Astrocyte (in vitro differentiated cells and primary cell): ENCODE measurements around the gene DUOXA1. TPM values are rescaled to one million over a fixed set of nuclear protein-coding genes. Genes with fewer than 3 reads are reported as not detected.
A peak's percentile ranks its signal among the peaks of the same experiment; 100 is the strongest.

Experiments
- DNase-seq: peaks from one replicate; pipeline ENCODE4 v3.0.0-alpha.2; 2010; ENCODE audit warnings: low read depth
- FAIRE-seq: peaks from 2 replicates; lab custom pipeline; 2011; peaks lifted over from hg19 to GRCh38; lab: Jason Lieb, UNC
- H2AFZ ChIP-seq: 2 replicates; pipeline ENCODE4 v1.6.0; 2012; ENCODE audit warnings: low read depth, low read length, inconsistent platforms
- H3K27ac ChIP-seq: 2 replicates; pipeline ENCODE4 v1.5.1; 2011; ENCODE audit warnings: low read depth, low read length, inconsistent platforms
- H3K27me3 ChIP-seq: 2 replicates; pipeline ENCODE4 v1.6.0; 2011; ENCODE audit warnings: low read length, inconsistent platforms; ENCODE audit not compliant: insufficient read depth
- H3K36me3 ChIP-seq: 2 replicates; pipeline ENCODE4 v1.5.1; 2011; ENCODE audit warnings: low read length, inconsistent platforms; ENCODE audit not compliant: insufficient read depth
- H3K4me1 ChIP-seq: 2 replicates; pipeline ENCODE4 v1.5.1; 2011; ENCODE audit warnings: low read length, inconsistent platforms; ENCODE audit not compliant: insufficient read depth
- H3K4me2 ChIP-seq: 2 replicates; pipeline ENCODE4 v1.6.0; 2012; ENCODE audit warnings: low read length, inconsistent platforms
- H3K4me3 ChIP-seq: 2 replicates; pipeline ENCODE4 v1.5.1; 2011; ENCODE audit warnings: low read depth, mild to moderate bottlenecking, low read length, inconsistent platforms; ENCODE audit not compliant: insufficient read depth
- H3K79me2 ChIP-seq: 2 replicates; pipeline ENCODE4 v1.6.0; 2012; ENCODE audit warnings: mild to moderate bottlenecking, low read length, inconsistent platforms; ENCODE audit not compliant: insufficient read depth
- H3K9ac ChIP-seq: 2 replicates; pipeline ENCODE4 v1.6.0; 2012; ENCODE audit warnings: mild to moderate bottlenecking, low read length, inconsistent platforms
- H3K9me3 ChIP-seq: 2 replicates; pipeline ENCODE4 v1.5.1; 2012; ENCODE audit warnings: low read depth, mild to moderate bottlenecking, low read length, inconsistent platforms; ENCODE audit not compliant: insufficient read depth
- H4K20me1 ChIP-seq: 2 replicates; pipeline ENCODE4 v1.6.0; 2012; ENCODE audit warnings: low read length, inconsistent platforms; ENCODE audit not compliant: insufficient read depth
- H3K27ac Mint-ChIP-seq: one replicate; pipeline ENCODE4 v1.8.0; 2021; ENCODE audit warnings: mild to moderate bottlenecking, mixed read lengths; ENCODE audit not compliant: unreplicated experiment
- H3K27me3 Mint-ChIP-seq: one replicate; pipeline ENCODE4 v1.8.0; 2021; ENCODE audit warnings: low read depth, mixed read lengths; ENCODE audit not compliant: unreplicated experiment
- H3K36me3 Mint-ChIP-seq: one replicate; pipeline ENCODE4 v1.8.0; 2021; ENCODE audit warnings: low read depth, mixed read lengths; ENCODE audit not compliant: unreplicated experiment
- H3K4me1 Mint-ChIP-seq: one replicate; pipeline ENCODE4 v1.8.0; 2021; ENCODE audit warnings: low read depth, mixed read lengths; ENCODE audit not compliant: unreplicated experiment
- H3K4me3 Mint-ChIP-seq: one replicate; pipeline ENCODE4 v1.8.0; 2021; ENCODE audit warnings: mild to moderate bottlenecking, moderate library complexity, mixed read lengths; ENCODE audit not compliant: unreplicated experiment
- H3K9me3 Mint-ChIP-seq: one replicate; pipeline ENCODE4 v1.8.0; 2021; ENCODE audit warnings: mild to moderate bottlenecking, mixed read lengths; ENCODE audit not compliant: unreplicated experiment
- CTCF ChIP-seq: IDR thresholded peaks from 2 replicates; pipeline ENCODE4 v1.5.1; 2011; ENCODE audit warnings: low read depth, mild to moderate bottlenecking, inconsistent platforms, low read length, moderate library complexity; ENCODE audit not compliant: insufficient read depth
- EZH2 ChIP-seq: IDR thresholded peaks from 2 replicates; pipeline ENCODE4 v1.6.1; 2012; ENCODE audit warnings: mild to moderate bottlenecking, low read length, inconsistent platforms; ENCODE audit not compliant: insufficient read depth
- total RNA-seq: library from RNA; stranded (reverse); gene quantifications from 2 replicates; pipeline ENCODE4 v1.2.1, GENCODE V29; 2021

The DUOXA1 gene
- total RNA-seq, 1 donor from 2014 or later = 0.66 TPM

- peaks cover 11% of the 10 kb centered on the region for H3K4me1 Mint-ChIP-seq
These were observed 33.8 kb upstream of the DUOXA1 start for GRCh38 chr15:45163508-45163856.

GRCh38 chr15:45162771-45163507 lies 33.3 kb upstream of the DUOXA1 start:
- no peaks in the 10 kb centered on the region for H3K36me3 ChIP-seq
- H4K20me1 ChIP-seq = no peaks in the 10 kb centered on the region
- H3K9me3 ChIP-seq = no peaks in the 10 kb centered on the region
- H3K27me3 Mint-ChIP-seq = peaks cover 2% of the 10 kb centered on the region
- H2AFZ ChIP-seq = peak overlapping the region; percentile 37
- no peak overlapping the region for H3K4me3 Mint-ChIP-seq
- no peaks in the 10 kb centered on the region for H3K27me3 ChIP-seq
- H3K36me3 Mint-ChIP-seq = no peaks in the 10 kb centered on the region
- TF ChIP-seq EZH2 (no peak), CTCF (peak; percentile 90)
- H3K4me1 ChIP-seq = peaks cover 22% of the 10 kb centered on the region
- peaks cover 14% of the 10 kb centered on the region for H3K4me1 Mint-ChIP-seq
- peak overlapping the region; percentile 53 for H3K9ac ChIP-seq
- peak overlapping the region; percentile 59 for H3K4me2 ChIP-seq
- no peaks in the 10 kb centered on the region for H3K79me2 ChIP-seq
- no peak overlapping the region for H3K27ac ChIP-seq
- FAIRE-seq = no peak
- H3K9me3 Mint-ChIP-seq = no peaks in the 10 kb centered on the region
- no peak overlapping the region for H3K4me3 ChIP-seq
- H3K27ac Mint-ChIP-seq = peak overlapping the region; percentile 84
- DNase-seq = peak; percentile 61

More at GRCh38 chr15:45163508-45163856, 33.8 kb upstream of the DUOXA1 start:
- Mint-ChIP-seq H3K27me3 (no peaks in the 10 kb centered on the region), H3K9me3 (no peaks in the 10 kb centered on the region), H3K36me3 (no peaks in the 10 kb centered on the region), H3K27ac (no peak overlapping the region), H3K4me3 (no peak overlapping the region)
- Histone ChIP-seq H3K27me3 (no peaks in the 10 kb centered on the region), H3K4me1 (peaks cover 19% of the 10 kb centered on the region), H3K4me3 (no peak overlapping the region), H3K9ac (peak overlapping the region; percentile 53), H3K27ac (no peak overlapping the region), H3K79me2 (no peaks in the 10 kb centered on the region), H2AFZ (no peak overlapping the region), H3K4me2 (peak overlapping the region; percentile 59), H3K9me3 (no peaks in the 10 kb centered on the region), H4K20me1 (no peaks in the 10 kb centered on the region), H3K36me3 (no peaks in the 10 kb centered on the region)
- FAIRE-seq (no peak), DNase-seq (no peak)
- TF ChIP-seq EZH2 (no peak), CTCF (no peak)

GRCh38 chr15:45161666-45162065 lies 32.0 kb upstream of the DUOXA1 start:
- Mint-ChIP-seq H3K4me3 (no peak overlapping the region), H3K36me3 (no peaks in the 10 kb centered on the region), H3K27ac (peak overlapping the region; percentile 41), H3K4me1 (peaks cover 25% of the 10 kb centered on the region), H3K9me3 (no peaks in the 10 kb centered on the region), H3K27me3 (peaks cover 2% of the 10 kb centered on the region)
- no peak overlapping the region for H2AFZ ChIP-seq
- H3K9ac ChIP-seq = no peak overlapping the region
- H3K36me3 ChIP-seq = no peaks in the 10 kb centered on the region
- FAIRE-seq (no peak), DNase-seq (no peak)
- no peaks in the 10 kb centered on the region for H3K27me3 ChIP-seq
- H4K20me1 ChIP-seq = no peaks in the 10 kb centered on the region
- H3K9me3 ChIP-seq = no peaks in the 10 kb centered on the region
- H3K4me2 ChIP-seq = no peak overlapping the region
- no peak overlapping the region for H3K4me3 ChIP-seq
- no peaks in the 10 kb centered on the region for H3K79me2 ChIP-seq
- no peak for TF ChIP-seq EZH2
- TF ChIP-seq CTCF = no peak
- peaks cover 33% of the 10 kb centered on the region for H3K4me1 ChIP-seq
- no peak overlapping the region for H3K27ac ChIP-seq
